ENCODE results near the gene GLIPR1. TPM values are rescaled to one million over a fixed set of nuclear protein-coding genes. Genes with fewer than 3 reads are reported as not detected.
A peak's percentile ranks its signal among the peaks of the same experiment; 100 is the strongest.
"Not testable (repeated sequence)": the region's sequence is repeated elsewhere in the genome, so short reads cannot be mapped to it uniquely, and the experiment has no call there.

GLIPR1 gene
- total RNA-seq, 1 donor from 2014 or later = 5.8 TPM

- FAIRE-seq (no peak), DNase-seq (ENCODE audit: low read depth) (no peak)
- TF ChIP-seq CTCF (IDR thresholded peaks at IDR 0.05; ENCODE audit: insufficient read depth, low read length, severe bottlenecking) = no peak
Measured at GRCh38 chr12:75439930-75440329, 40.6 kb upstream of the GLIPR1 start.

GRCh38 chr12:75441687-75442449, 38.7 kb upstream of the GLIPR1 start:
- DNase-seq (ENCODE audit: low read depth); H3K36me3 ChIP-seq (ENCODE audit: control insufficient read depth, insufficient read depth, low read length); FAIRE-seq: not testable (repeated sequence)

More at GRCh38 chr12:75439930-75440329, 40.6 kb upstream of the GLIPR1 start:
- no peaks in the 10 kb centered on the region for H3K27me3 ChIP-seq (ENCODE audit: control insufficient read depth, insufficient read depth, low read length)
- H3K36me3 ChIP-seq (ENCODE audit: control insufficient read depth, insufficient read depth, low read length) = no peaks in the 10 kb centered on the region
- H3K4me3 ChIP-seq (ENCODE audit: low read depth, low read length) = no peak overlapping the region

DNA sequence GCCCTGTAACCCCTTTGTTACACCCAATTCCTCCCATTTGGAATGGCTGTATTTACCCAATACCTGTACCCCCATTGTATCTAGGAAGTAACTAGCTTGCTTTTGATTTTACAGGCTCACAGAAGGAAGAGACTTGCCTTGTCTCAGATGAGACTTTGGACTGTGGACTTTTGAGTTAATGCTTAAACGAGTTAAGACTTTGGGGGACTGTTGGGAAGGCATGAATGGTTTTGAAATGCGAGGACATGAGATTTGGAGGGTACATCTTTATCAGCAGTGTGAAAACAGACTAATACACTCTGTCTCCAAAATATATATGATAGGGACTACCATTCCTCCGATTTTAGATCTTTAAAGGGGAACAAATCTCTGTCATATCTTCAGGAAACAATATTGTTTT, 38.1 kb upstream of the GLIPR1 start:
- not testable (repeated sequence) for DNase-seq (ENCODE audit: low read depth); FAIRE-seq; H3K4me3 ChIP-seq (ENCODE audit: low read depth, low read length)

More at GRCh38 chr12:75441687-75442449, 38.7 kb upstream of the GLIPR1 start:
- H3K27me3 ChIP-seq (ENCODE audit: control insufficient read depth, insufficient read depth, low read length); H3K4me3 ChIP-seq (ENCODE audit: low read depth, low read length): not testable (repeated sequence)

DNA sequence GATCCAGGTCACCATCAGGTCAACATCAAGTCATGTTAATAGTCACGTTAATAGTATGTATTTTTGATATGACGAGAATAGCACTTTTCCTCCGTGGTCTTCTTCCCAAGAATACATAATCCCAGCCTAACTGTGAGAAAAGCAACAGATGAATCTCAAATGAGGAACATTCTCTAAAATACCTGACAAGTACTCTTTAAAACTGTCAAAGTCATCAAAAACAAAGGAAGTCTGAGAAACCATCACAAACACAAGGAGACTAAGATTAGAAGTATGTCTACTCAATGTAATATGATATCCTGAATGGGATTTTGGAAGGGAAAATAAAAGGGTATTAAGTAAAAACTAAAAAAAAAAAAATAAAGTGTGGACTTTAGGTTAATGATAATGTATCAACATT, 36.8 kb upstream of the GLIPR1 start:
- no peak for DNase-seq (ENCODE audit: low read depth)
- no peak for FAIRE-seq
- no peaks in the 10 kb centered on the region for H3K36me3 ChIP-seq (ENCODE audit: control insufficient read depth, insufficient read depth, low read length)
- no peaks in the 10 kb centered on the region for H3K27me3 ChIP-seq (ENCODE audit: control insufficient read depth, insufficient read depth, low read length)
- H3K4me3 ChIP-seq (ENCODE audit: low read depth, low read length) = no peak overlapping the region
- no peak for TF ChIP-seq CTCF (IDR thresholded peaks at IDR 0.05; ENCODE audit: insufficient read depth, low read length, severe bottlenecking)

More for the DNA sequence above, 38.1 kb upstream of the GLIPR1 start:
- not testable (repeated sequence) for H3K36me3 ChIP-seq (ENCODE audit: control insufficient read depth, insufficient read depth, low read length); H3K27me3 ChIP-seq (ENCODE audit: control insufficient read depth, insufficient read depth, low read length)

- Histone ChIP-seq H3K4me3 (ENCODE audit: low read depth, low read length) (no peak overlapping the region), H3K27me3 (ENCODE audit: control insufficient read depth, insufficient read depth, low read length) (no peaks in the 10 kb centered on the region), H3K36me3 (ENCODE audit: control insufficient read depth, insufficient read depth, low read length) (no peaks in the 10 kb centered on the region)
- DNase-seq (ENCODE audit: low read depth) = peak; percentile 72
- FAIRE-seq = no peak
- TF ChIP-seq CTCF (IDR thresholded peaks at IDR 0.05; ENCODE audit: insufficient read depth, low read length, severe bottlenecking) = no peak
Measured at GRCh38 chr12:75444429-75445136, 36.0 kb upstream of the GLIPR1 start.

DNA sequence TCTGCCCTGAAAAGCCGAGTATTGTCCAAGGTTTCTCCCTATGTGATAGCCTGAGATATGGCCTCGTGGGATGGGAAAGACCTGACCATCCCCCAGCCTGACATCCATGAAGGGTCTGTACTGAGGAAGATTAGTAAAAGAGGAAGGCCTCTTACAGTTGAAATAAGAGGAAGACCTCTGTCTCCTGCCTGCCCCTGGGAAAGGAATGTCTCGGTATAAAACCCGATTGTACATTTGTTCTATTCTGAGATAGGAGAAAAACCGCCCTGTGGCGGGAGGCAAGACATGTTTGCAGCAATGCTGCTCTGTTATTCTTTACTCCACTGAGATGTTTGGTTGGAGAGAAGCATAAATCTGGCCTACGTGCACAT, 35.4 kb upstream of the GLIPR1 start:
- H3K27me3 ChIP-seq (ENCODE audit: control insufficient read depth, insufficient read depth, low read length); DNase-seq (ENCODE audit: low read depth); H3K36me3 ChIP-seq (ENCODE audit: control insufficient read depth, insufficient read depth, low read length); H3K4me3 ChIP-seq (ENCODE audit: low read depth, low read length); FAIRE-seq: not testable (repeated sequence)

DNA sequence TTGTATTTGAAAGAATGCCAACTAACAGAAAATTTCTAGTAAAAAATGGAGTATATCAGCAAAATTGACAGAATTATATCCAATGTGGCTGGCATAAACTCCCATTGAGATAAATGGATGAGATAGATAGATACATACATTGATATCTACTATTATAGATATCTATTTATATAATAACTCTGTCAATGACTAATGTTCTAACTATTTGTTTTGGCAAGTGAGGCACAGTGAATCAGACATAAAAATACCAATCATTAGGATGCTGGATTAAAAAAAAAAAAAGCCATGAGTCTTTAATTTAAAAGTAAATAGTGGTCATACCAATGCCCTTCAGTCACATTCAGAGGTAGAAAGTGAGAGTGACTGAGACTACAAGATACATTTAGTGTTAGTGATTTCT, 33.7 kb upstream of the GLIPR1 start:
- Histone ChIP-seq H3K4me3 (ENCODE audit: low read depth, low read length) (no peak overlapping the region), H3K36me3 (ENCODE audit: control insufficient read depth, insufficient read depth, low read length) (no peaks in the 10 kb centered on the region), H3K27me3 (ENCODE audit: control insufficient read depth, insufficient read depth, low read length) (no peaks in the 10 kb centered on the region)
- TF ChIP-seq CTCF (IDR thresholded peaks at IDR 0.05; ENCODE audit: insufficient read depth, low read length, severe bottlenecking) = no peak
- peak; percentile 94 for DNase-seq (ENCODE audit: low read depth)
- FAIRE-seq = no peak
